GM21381 (cell line): ENCODE measurements around the gene EPHB1.
A peak's percentile ranks its signal among the peaks of the same experiment; 100 is the strongest.
"Not testable (repeated sequence)": the region's sequence is repeated elsewhere in the genome, so short reads cannot be mapped to it uniquely, and the experiment has no call there.

Source experiments
- ATAC-seq: cut with Tn5 transposase; IDR thresholded peaks from one replicate; pipeline ENCODE4 v1.9.1; 2021; ENCODE audit warnings: mild to moderate bottlenecking, moderate library complexity; ENCODE audit not compliant: unreplicated experiment

Gene EPHB1

GRCh38 chr3:135233476-135233875 lies 438.4 kb downstream of the EPHB1 start:
- ATAC-seq: not testable (repeated sequence)

- ATAC-seq: no peak
Observed at GRCh38 chr3:135235541-135235940, 440.5 kb downstream of the EPHB1 start.

- no peak for ATAC-seq
Observed at GRCh38 chr3:135237371-135238143, 442.5 kb downstream of the EPHB1 start.

- no peak for ATAC-seq
Observed at GRCh38 chr3:135238236-135238830, 443.3 kb downstream of the EPHB1 start.

- ATAC-seq: no peak
Observed at GRCh38 chr3:135238871-135239614, 444.0 kb downstream of the EPHB1 start.

GRCh38 chr3:135239615-135239884 lies 444.5 kb downstream of the EPHB1 start:
- no peak for ATAC-seq

GRCh38 chr3:135240426-135240825 lies 445.4 kb downstream of the EPHB1 start:
- ATAC-seq: peak; percentile 51

- ATAC-seq: no peak
Observed at GRCh38 chr3:135242285-135242684, 447.2 kb downstream of the EPHB1 start.

GRCh38 chr3:135243616-135244015 lies 448.6 kb downstream of the EPHB1 start:
- ATAC-seq: no peak

GRCh38 chr3:135246027-135246426 lies 451.0 kb downstream of the EPHB1 start:
- ATAC-seq: no peak

- no peak for ATAC-seq
Observed at GRCh38 chr3:135248213-135248612, 453.2 kb downstream of the EPHB1 start.

- ATAC-seq: no peak
Observed at GRCh38 chr3:135249186-135249585, 454.1 kb downstream of the EPHB1 start.

GRCh38 chr3:135258916-135259315 lies 463.9 kb downstream of the EPHB1 start:
- no peak for ATAC-seq

GRCh38 chr3:135260025-135260424 lies 465.0 kb downstream of the EPHB1 start:
- ATAC-seq: no peak

GRCh38 chr3:135261214-135261775 lies 466.2 kb downstream of the EPHB1 start:
- no peak for ATAC-seq

- ATAC-seq: no peak
Observed at GRCh38 chr3:135261916-135262315, 466.9 kb downstream of the EPHB1 start.

GRCh38 chr3:135262441-135262840 lies 467.4 kb downstream of the EPHB1 start:
- ATAC-seq: no peak

GRCh38 chr3:135263331-135263730 lies 468.3 kb downstream of the EPHB1 start:
- ATAC-seq: no peak

GRCh38 chr3:135267487-135267886 lies 472.4 kb downstream of the EPHB1 start:
- no peak for ATAC-seq

- ATAC-seq: no peak
Observed at GRCh38 chr3:135268941-135269532, 474.0 kb downstream of the EPHB1 start.
